ENCODE results near the gene AAGAB.

GRCh38 chr15:67267440-67267839 is 13.0 kb upstream of the AAGAB start:
- TF ChIP-seq POLR2A (IDR thresholded peaks at IDR 0.05) = no peak
- TF ChIP-seq CTCF (IDR thresholded peaks at IDR 0.05) = no peak
